PC-9 (cell line): Measurements from ENCODE around the gene AQP1.

Experiments
- EZH2 ChIP-seq: fragments of 200-600 bp; sonication (generic); IDR thresholded peaks from 2 replicates; pipeline ENCODE4 v1.8.0; 2017; ENCODE audit warnings: antibody characterized with exemption, low read depth
- TF ChIP-seq, protein P1 (sequence below): fragments of 200-600 bp; sonication (generic); conservative IDR thresholded peaks from 2 replicates; pipeline ENCODE4 v1.6.1; 2017; ENCODE audit warnings: mixed run types, antibody characterized with exemption, mild to moderate bottlenecking, moderate library complexity

DNA sequence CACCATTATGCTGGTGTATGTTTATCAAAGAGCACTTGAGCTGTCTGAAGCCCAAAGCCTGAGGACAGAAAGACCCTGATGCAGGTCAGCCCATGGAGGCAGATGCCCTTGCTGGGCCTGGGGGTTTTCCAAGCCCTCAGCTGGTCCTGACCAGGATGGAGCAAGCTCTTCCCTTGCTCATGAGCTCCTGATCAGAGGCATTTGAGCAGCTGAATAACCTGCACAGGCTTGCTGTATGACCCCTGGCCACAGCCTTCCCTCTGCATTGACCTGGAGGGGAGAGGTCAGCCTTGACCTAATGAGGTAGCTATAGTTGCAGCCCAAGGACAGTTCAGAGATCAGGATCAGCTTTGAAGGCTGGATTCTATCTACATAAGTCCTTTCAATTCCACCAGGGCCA lies 13.0 kb downstream of the AQP1 start:
- TF ChIP-seq, protein P1, sequence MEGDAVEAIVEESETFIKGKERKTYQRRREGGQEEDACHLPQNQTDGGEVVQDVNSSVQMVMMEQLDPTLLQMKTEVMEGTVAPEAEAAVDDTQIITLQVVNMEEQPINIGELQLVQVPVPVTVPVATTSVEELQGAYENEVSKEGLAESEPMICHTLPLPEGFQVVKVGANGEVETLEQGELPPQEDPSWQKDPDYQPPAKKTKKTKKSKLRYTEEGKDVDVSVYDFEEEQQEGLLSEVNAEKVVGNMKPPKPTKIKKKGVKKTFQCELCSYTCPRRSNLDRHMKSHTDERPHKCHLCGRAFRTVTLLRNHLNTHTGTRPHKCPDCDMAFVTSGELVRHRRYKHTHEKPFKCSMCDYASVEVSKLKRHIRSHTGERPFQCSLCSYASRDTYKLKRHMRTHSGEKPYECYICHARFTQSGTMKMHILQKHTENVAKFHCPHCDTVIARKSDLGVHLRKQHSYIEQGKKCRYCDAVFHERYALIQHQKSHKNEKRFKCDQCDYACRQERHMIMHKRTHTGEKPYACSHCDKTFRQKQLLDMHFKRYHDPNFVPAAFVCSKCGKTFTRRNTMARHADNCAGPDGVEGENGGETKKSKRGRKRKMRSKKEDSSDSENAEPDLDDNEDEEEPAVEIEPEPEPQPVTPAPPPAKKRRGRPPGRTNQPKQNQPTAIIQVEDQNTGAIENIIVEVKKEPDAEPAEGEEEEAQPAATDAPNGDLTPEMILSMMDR = no peak
- TF ChIP-seq EZH2 = no peak
